GM18867 (cell line): ENCODE measurements around the gene ITGA11.

ENCODE experiments used
- ATAC-seq: cut with Tn5 transposase; IDR thresholded peaks from one replicate; pipeline ENCODE4 v1.9.1; 2021; ENCODE audit warnings: mild to moderate bottlenecking, moderate library complexity; ENCODE audit not compliant: unreplicated experiment

ITGA11 gene, protein sequence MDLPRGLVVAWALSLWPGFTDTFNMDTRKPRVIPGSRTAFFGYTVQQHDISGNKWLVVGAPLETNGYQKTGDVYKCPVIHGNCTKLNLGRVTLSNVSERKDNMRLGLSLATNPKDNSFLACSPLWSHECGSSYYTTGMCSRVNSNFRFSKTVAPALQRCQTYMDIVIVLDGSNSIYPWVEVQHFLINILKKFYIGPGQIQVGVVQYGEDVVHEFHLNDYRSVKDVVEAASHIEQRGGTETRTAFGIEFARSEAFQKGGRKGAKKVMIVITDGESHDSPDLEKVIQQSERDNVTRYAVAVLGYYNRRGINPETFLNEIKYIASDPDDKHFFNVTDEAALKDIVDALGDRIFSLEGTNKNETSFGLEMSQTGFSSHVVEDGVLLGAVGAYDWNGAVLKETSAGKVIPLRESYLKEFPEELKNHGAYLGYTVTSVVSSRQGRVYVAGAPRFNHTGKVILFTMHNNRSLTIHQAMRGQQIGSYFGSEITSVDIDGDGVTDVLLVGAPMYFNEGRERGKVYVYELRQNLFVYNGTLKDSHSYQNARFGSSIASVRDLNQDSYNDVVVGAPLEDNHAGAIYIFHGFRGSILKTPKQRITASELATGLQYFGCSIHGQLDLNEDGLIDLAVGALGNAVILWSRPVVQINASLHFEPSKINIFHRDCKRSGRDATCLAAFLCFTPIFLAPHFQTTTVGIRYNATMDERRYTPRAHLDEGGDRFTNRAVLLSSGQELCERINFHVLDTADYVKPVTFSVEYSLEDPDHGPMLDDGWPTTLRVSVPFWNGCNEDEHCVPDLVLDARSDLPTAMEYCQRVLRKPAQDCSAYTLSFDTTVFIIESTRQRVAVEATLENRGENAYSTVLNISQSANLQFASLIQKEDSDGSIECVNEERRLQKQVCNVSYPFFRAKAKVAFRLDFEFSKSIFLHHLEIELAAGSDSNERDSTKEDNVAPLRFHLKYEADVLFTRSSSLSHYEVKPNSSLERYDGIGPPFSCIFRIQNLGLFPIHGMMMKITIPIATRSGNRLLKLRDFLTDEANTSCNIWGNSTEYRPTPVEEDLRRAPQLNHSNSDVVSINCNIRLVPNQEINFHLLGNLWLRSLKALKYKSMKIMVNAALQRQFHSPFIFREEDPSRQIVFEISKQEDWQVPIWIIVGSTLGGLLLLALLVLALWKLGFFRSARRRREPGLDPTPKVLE

DNA sequence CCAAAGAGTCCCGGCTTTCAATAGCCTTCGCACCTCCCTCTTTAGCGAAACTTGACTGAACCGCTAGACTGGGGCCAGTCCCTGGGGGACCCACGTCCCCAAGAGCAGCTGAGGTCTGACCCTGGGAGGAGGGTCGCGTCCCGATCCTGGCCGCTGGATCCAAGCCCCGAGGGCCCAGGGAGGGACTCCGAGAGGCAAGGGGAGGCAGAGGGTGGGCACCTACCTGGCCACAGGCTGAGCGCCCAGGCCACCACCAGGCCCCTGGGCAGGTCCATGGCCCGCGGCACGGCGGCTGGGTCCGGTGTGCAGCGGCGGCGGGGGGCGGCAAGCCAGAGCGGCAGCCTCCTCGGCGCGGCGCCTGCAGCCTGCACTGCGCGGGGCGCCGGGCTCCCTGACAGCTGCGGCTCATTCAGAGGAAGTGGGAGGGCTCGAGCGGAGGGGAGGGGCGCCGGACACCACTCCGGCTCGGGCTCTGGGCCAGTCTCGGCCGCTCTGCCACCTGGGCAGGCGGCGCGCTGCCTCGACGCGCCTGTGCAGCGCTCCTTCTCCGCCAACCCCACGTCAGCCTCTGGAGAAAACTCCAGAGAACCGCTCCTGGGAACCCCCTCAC is at the start of gene ITGA11:
ITGA11 (minus strand) TSS at position 372 of the 610 bp plus-strand sequence; CDS start at position 275, 97 bp downstream.
- no peak for ATAC-seq

- ATAC-seq: no peak
Observed at GRCh38 chr15:68481321-68481720, 49.4 kb upstream of the ITGA11 start.

- no peak for ATAC-seq
Observed at GRCh38 chr15:68480296-68480695, 48.3 kb upstream of the ITGA11 start.

GRCh38 chr15:68479870-68480269 is 47.9 kb upstream of the ITGA11 start:
- ATAC-seq: no peak

- no peak for ATAC-seq
Observed at GRCh38 chr15:68479406-68479805, 47.4 kb upstream of the ITGA11 start.

GRCh38 chr15:68478853-68479252 is 46.9 kb upstream of the ITGA11 start:
- no peak for ATAC-seq

DNA sequence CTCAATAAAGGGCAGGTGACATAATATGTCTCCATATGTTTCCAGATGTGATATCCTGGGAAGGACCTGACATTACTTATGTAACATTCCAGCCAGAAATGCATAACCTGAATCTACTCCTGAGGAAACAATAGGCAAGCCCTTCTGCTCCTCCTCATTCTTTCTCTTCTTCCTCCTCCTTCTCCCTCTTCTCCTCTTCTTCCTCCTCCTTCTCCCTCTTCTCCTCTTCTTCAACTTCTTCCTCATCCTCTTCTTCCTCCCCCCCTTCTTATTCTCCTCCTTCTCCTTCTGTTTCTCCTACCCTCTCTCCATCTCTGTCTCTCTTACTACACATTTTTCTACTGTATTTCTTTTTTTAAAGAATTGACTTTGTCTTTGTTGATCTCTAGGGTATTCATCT is 43.5 kb upstream of the ITGA11 start:
- no peak for ATAC-seq

GRCh38 chr15:68471541-68471940 is 39.6 kb upstream of the ITGA11 start:
- ATAC-seq: no peak

DNA sequence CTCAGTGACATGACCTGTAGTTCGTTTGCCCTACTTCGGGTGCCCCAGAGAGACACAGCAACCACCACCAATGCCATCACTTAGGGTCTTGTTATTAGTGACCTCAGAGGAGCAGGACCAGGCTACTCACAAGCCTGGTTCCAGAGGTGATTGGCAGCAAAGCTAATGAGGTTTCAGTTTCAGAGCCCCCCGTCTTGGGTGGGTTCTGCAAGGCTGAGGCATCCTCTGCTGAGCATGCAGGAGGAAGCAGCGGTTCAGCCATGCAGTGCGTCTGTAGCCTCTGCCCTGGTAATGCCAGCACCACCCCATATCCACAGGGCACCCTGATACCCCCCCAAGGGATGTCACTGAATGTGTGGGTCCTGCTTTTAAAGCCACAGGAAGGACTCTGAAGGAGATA is 39.0 kb upstream of the ITGA11 start:
- ATAC-seq: no peak

DNA sequence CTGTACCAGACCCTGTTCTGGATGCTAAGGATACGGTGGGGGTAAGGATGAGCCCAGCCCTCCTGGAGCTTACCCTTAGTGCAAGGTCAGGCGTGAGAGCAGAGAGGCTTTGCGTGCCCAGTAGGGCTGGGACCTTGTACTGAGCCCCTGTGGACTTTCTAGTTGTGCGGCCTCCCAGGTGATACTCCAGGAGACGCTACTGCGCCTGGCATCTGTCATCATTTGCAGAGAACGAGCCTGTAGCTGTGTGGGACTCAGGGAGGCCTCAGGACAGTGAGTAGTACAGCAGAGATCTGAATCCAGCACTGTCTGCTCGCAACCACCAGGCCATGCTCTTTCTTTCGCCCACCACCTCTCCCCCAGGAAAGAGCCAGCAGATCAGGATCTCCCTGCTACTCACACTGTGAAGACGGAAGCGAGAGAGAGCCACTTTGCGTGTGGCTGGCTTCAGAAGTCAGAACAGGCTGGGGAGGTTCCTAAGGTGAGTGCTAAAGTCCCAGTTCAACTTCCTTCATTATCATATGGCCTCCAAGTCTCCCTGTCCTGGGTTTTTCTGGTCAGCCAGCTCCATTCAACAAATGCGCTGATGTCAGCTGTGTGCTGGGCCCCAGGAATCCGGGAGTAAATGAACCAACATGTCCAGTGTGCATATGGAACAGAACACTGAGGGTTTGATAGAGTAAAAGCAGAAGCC is 38.2 kb upstream of the ITGA11 start:
- no peak for ATAC-seq

DNA sequence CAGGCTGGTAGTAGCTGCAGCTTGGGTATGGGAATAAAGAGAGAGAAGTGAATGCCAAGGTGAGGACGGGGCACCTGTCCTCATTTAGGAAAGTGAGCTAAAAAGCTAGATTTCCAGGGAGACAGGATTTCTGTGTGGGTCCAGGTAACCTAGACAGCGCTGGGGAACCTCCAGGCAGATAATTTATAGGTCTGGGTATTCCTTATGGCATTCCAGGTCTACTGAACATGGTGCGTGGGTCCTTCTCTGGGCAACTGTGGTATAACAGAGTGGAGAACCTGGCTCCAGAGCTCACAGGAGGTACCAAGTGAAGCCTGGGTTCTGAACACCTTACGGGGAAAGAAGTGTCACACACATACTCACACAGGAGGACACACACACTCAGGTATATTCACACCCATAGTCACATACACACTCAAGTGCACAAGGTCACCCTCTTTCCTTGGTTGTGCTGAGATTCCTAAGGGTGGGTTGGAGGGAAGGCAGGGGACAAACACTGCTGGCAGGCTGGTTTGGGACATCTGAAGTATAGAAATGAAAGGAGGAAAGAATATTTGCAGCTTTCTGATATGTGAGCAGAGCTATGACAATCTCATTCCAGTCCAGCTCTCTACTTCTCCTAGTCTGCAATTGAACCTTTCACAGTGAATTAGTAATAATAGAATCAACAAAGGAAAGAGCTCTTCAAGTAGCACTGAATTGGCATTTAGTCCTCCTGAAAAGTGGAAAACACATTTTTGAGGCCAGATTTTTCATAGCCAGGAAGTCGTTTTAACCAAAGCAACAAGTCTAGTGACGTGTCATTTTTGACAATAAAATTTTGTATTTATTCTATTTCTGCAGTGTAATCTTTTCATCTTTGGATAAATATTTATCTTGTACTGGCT is 37.4 kb upstream of the ITGA11 start:
- ATAC-seq: no peak

GRCh38 chr15:68466876-68467275 is 34.9 kb upstream of the ITGA11 start:
- ATAC-seq: no peak

GRCh38 chr15:68465861-68466560 is 34.0 kb upstream of the ITGA11 start:
- ATAC-seq: no peak

GRCh38 chr15:68464448-68465090 is 32.6 kb upstream of the ITGA11 start:
- ATAC-seq: no peak

DNA sequence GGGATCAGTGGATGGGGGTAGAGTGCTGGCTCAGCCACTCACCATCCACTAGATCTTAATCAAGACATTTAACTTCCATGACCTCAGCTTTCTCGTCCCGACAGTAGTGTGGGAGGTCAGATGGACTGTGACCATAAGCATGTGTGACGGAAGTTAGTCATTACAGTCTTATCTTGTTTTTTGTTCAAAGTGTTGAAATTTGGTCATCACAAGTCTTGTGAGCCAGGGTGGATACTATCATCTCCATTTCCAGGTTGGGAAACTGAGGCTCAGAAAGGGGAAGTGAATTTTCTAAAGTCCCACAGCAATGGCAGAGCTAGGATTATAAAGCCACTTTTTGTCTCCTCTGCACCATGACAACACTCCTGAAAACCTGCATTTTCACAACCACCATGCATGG is 32.0 kb upstream of the ITGA11 start:
- no peak for ATAC-seq

GRCh38 chr15:68463444-68463843 is 31.5 kb upstream of the ITGA11 start:
- ATAC-seq: no peak

DNA sequence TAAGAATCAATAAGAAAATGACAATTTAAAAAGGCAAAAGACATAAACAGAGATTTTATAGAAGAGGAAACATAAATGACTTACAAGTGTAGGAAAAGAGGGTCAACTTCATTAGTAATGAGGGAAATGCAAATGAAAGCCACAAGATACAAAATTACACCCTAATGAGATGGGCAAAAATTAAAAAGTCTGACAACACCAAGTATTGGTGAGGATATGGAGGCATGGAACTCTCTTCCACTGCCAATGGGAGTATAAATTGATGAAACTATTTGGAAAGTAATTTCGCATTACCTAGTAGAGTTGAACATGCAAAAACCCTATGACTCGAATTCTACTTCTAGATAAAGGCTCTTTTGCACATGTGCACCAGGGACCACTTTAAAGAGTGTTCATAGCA is 28.2 kb upstream of the ITGA11 start:
- no peak for ATAC-seq

GRCh38 chr15:68450192-68450591 is 18.2 kb upstream of the ITGA11 start:
- ATAC-seq: no peak
